Measurements from ENCODE around the gene NPBWR2.

NPBWR2 gene

DNA sequence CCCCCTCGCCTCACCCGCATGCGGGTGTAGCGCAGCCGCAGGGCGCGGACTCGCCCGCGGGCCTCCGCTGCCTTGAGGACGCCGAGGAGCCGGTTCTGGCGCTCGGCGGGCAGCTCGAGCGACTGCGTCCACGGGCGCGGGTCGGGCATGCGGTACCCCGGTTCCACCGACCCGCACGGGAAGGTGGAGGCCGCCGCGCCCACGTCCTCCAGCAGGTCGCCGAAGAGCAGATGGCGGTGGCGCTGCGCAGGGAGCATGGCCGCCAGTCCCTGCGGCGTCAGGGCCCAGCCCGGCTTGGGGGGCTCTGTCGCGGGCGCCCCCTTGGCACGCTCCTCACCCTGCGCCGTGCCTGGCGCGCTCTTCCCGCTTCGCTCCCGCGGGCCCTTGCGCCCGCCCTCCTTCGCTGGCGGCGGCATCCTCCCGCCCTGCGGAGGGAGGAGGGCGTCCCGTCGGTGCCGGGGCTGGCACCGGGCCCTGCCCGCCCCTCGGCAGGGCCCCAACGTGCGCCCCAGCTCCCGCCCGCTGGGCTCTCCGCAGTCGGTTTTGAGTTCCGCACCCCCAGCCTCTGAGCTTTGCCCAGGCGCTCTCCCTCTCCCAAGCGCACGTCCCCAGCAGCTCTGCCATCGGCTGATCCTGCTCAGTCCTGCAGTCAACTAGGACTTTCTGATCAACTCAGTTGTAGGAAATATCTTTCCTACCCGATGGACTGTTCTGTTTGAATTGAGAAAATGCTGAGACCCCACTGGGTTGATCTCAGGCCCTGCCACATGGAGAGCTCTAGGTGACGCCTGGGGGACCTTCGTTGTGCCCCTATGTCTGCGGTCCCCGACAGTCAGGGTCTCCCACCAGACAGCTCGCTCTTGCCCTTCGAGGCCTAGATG is 23.3 kb downstream of the NPBWR2 start, which contains the start of gene LKAAEAR1:
TSS of gene LKAAEAR1 (minus strand) at position 595 of the 881 bp plus-strand sequence. CDS start at position 416, 179 bp downstream.
- no peak for DNase-seq (ENCODE audit: low read depth)

DNA sequence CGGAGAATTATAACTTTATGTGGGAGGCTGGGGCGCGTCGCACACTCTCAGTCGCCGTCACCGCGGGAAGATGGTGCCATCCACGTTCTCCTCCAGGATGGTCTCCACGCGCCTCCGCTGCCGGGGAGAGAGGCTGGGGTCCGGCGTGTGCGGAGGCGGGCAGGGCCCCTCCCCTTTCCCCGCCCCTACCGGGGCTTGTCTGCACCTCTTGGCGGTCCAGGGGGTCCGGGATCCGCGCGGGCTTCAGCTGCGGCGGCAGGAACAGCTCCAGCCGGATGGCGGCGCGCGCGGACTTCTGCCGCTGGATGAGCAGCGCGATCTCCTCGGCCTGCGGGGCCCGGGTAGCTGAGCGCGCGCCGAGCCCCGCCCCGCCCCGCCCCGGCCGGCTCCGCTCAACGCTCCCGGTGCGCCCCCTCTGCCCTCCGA is 24.0 kb downstream of the NPBWR2 start:
- peak; percentile 54 for DNase-seq (ENCODE audit: low read depth)

DNA sequence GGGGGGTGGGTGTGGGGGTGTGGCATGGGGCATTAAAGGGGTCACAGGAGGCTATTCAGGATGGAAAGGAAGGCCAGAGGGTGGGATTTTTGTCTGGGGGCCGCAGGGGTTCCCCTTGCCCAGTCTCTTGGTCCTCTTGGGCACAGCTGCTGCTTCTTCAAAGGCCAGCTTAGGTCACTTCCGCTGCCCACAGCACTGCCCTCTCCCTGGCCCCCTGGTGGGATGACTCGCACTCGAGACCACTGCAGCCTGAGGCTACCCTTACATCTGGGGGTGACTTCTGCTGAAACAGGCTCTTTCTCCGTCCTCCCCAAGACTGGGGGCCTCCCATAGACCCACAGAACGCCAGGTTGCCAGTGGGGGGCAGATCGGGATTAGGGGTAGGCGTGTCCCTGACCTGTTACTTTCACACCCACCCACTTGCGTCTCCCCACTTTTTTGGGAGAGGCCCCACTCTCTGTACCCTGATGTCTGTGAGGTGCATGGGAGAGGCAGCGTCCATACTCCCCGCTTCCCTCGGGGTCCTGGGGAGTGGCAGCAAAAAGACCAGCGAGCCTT is 24.5 kb downstream of the NPBWR2 start:
- DNase-seq (ENCODE audit: low read depth): no peak

DNA sequence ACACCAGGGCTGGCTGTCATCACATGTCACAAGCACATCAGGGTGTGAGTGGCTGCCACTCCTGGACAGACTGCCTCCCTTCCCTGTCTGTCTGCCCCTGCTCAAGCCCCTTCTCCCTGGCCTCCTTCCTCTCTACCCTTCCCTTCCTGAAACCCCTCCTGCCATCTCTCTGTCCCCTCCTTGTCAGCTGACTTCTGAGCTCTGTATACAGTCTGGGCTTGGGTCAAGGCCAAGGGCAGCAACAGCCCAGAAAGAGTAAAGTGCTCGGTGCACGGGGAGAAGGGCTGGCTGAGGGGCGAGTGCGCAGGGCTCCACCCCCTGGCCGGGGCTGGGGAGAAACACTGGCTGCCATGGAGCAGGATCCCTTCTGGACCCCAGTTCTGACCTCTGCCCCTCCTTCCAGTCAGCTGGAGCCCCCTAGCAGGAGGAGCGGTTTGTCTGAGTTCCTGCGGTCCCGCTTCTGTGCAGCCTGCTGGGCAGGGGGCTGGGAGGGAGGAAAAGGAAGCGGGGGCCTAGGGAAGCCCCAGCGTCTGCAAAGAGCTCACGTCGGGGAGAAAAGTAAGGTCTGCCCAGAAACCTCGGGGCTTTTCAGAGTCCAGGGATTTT is 25.1 kb downstream of the NPBWR2 start:
- no peak for DNase-seq (ENCODE audit: low read depth)

GRCh38 chr20:64081624-64081964 is 25.8 kb downstream of the NPBWR2 start:
- no peak for DNase-seq (ENCODE audit: low read depth)

DNA sequence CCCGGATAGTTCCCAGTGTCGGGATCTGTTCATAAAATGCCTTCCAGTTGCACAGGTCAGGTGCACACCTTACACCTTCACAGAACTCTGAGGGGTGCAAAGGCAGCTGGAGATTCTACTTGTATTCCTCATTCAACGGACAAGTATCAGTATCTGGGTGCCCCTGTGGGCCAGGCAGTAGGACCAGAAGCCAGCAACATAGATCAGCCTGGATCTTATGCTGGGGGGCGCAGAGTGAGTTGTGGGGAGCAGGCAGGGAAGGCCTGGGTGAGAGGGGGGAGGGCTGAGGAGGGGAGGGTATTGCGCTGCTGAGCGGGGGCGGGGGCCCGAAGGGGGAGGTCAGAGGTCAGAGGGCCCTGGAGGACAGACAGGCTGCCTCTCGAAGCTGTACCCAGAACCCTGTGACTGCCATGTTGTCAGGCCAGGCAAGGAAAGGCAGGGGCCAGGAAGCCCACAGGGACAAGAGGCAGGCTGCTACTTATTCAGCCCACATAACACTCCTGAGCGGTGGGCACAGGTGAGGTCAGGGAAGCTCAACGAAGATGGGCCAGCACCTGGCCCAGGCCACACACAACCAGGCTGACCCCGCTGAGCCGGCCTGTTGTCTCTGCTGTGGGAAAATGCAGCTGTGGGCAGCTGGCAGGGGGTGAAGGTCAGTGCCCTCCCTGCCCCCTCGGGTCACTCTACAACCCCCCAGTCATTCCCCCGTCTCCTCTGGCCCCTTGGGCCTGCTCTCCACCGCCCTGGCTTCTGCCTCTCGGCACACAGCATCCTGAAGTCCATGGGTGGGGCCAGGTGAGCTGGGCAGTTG is 26.3 kb downstream of the NPBWR2 start:
- DNase-seq (ENCODE audit: low read depth): no peak

DNA sequence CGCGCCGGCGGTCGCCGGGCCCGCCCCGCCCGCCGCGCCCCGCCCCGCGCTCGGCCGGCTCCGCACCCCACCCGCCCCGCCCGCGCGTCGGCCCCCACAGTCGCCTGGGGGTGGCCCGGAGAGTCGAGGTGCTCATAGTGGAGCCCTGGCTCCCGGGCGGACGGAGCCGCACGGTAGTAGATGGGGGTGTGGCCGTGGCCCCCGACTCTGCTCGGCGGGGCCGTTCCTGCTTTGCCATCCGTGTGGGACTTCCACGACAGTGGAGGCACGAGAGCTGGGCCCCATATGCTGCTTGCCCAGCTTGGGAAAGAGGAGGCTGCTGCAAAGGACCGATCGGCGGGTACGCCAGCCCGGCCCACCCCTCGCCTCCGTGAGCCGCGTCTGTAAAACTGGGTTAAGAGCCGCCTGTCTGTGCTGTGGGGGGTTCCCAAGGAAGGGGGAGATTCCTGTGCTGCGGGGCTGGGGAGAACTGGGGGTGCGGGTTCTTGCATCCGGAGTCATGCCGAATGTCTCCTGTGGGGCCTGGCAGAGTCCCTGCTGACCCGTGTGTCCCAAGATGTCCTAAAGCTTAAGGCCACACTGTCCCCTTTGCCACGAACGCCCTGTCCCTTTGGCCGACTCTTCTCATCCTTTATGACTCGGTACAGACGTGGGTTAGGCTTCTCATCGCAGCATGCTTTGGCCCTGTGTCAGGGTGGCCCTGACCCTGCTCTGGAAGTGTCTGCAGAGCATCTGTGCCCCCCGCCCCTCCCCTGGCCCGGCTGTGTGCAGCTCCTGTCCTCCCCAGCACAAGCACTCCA is 27.2 kb downstream of the NPBWR2 start, which contains the start of gene OPRL1:
TSS of gene OPRL1 (plus strand) at position 70 of the 800 bp plus-strand sequence. CDS start 12,639 bp downstream, outside the sequence.
- peak; percentile 39 for DNase-seq (ENCODE audit: low read depth)

GRCh38 chr20:64079273-64080012 is 27.9 kb downstream of the NPBWR2 start, which contains the start of gene RGS19:
TSS of gene RGS19 (minus strand) at chr20:64079518. CDS start at chr20:64076886, 2,632 bp downstream.
- peak; percentile 51 for DNase-seq (ENCODE audit: low read depth)

DNA sequence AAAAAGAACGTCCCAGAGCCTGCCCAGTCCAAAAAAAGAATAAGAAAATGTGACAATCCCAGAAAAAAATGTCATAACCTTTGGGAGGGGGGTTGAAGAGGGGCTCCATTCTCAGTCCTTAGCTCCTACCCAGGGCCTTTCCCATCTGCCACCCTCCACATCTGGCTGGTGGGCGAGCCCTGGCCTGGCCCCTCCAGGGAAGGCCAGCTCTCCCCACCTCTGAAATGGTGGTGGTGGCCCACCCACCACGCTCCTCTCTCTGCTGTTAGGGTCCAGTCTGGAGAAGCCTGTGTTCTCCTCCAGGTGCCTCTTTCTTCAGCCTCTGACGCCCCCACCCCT is 28.5 kb downstream of the NPBWR2 start:
- no peak for DNase-seq (ENCODE audit: low read depth)

DNA sequence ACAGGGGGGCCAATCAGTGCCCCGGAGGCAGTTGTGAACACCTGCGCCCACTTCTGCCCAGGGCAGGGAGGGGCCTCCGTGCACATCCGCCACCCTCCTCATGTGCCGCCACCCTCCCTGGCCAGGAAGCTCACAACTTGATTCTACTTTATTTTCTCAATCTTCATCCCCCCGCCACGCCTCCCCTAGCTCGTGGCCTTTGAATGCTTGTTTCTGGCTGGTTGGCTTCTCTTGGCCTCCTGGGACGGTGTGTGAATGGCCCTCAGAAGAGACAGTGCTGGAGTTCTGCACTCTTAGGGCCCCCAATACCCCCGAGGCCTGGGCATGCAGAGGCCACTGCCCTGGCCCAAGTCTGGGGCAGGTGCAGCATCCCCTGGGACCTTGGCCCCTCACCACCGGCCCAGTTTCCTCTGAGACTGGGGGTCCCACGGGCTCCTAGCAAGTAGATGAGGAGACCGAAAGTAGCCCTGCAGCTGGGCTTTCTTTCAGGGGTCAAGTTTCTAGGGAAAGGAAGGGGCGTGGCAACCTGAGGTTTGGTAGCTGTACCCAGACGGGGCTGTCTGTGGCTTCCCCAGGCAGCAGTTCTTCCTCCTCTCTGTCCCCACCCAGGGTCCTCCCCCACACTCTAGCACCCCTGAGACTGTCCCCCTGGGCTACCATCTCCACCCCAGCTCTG is 29.4 kb downstream of the NPBWR2 start:
- DNase-seq (ENCODE audit: low read depth): no peak

GRCh38 chr20:64077541-64077875 is 29.9 kb downstream of the NPBWR2 start:
- no peak for DNase-seq (ENCODE audit: low read depth)

DNA sequence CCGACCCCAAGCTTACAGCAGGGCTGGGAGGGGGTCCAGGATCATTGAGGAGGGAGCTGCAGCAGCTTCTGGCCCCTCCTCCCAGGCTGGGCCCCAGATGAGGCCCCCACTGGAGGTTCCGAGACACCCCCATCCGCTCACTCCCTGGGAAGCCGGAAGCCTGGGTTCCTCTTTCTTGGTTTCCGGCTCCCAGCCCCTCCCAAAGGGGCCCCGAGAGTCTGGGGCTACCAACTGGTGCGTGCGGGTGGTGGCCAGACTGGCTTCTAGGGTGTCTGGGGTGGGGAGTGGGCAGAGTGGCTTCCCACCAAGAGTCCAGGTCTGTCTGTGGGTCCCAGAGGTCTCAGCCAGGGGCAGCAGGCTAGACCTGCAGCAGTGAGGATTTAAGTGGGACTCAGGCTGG is 30.3 kb downstream of the NPBWR2 start:
- no peak for DNase-seq (ENCODE audit: low read depth)

GRCh38 chr20:64076061-64076997 is 31.0 kb downstream of the NPBWR2 start:
- DNase-seq (ENCODE audit: low read depth): no peak

- DNase-seq (ENCODE audit: low read depth): no peak
These were observed 31.8 kb downstream of the NPBWR2 start for GRCh38 chr20:64075556-64075955.

GRCh38 chr20:64074963-64075362 is 32.4 kb downstream of the NPBWR2 start:
- DNase-seq (ENCODE audit: low read depth): no peak

DNA sequence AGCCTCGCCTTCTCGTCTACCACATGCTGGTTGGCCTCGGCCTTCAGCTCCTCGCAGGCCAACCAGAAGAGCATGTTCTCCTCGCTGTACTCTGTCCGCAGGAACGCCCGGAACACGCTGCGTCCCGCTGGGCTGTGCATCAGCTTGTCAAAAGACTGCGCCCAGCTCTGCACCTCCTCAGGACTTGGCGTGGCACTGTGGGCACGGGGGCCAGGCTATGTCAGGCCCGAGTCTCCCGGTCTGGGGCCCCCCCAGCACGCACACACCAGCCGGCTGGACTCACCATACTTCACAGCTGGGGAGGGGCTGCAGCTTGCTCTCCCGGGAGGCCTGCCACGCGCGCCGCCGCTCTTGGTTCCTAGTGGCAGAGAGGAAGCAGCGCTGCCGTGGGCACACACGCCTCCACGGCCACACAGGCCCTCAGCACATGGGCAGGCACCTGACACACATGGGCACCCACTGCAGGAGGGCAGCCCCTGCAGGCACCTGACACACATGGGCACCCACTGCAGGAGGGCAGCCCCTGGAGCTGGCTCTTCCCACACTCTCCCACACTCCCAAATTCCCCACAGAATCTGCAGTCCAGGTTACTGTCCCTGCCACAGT is 33.1 kb downstream of the NPBWR2 start:
- no peak for DNase-seq (ENCODE audit: low read depth)

GRCh38 chr20:64073476-64074183 is 33.7 kb downstream of the NPBWR2 start:
- DNase-seq (ENCODE audit: low read depth): no peak

DNA sequence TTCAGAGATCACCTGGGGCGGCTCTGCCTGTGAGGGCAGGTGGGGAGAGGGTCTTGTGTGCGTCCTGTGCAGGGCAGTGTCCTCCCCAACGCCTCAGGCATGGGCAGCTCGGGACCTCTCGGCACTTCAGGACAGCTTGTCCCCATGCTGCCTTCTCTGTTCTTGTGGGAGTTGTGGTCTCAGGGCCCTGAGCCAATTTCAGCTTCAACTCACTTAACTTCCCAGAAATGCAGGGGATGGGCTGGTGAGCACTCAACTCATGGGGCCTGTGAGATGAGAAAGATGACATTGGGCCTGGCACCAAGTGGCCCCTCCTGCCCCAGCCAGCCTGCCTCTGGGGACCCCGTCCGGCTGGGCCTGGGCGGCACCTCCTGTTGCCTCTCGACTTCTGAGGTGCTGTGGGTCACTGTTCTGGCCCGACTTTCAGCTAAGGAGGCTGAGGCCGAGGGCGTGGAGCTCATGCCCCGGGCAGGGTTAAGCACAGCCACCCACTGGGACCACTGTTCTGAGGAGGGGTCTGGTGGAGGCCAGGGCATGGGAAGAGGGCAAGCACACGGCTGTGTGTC is 34.8 kb downstream of the NPBWR2 start:
- DNase-seq (ENCODE audit: low read depth): no peak
